Measurements from ENCODE around the gene NDP.
"Not testable (repeated sequence)": the region's sequence is repeated elsewhere in the genome, so short reads cannot be mapped to it uniquely, and the experiment has no call there.

NDP gene

GRCh38 chrX:43939187-43939926 lies 33.8 kb downstream of the NDP start:
- Histone ChIP-seq H3K27me3 (ENCODE audit: control insufficient read depth, insufficient read depth, low read length) (peaks cover 7% of the 10 kb centered on the region), H3K4me2 (ENCODE audit: low read length) (no peak overlapping the region), H3K9me3 (replicated peaks; ENCODE audit: low read length) (no peaks in the 10 kb centered on the region), H3K9ac (ENCODE audit: low read depth, low read length) (no peak overlapping the region), H3K36me3 (ENCODE audit: insufficient read depth, low read length) (no peaks in the 10 kb centered on the region), H3K4me1 (ENCODE audit: control insufficient read depth, insufficient read depth, low read length) (peaks cover 9% of the 10 kb centered on the region), H3K4me3 (ENCODE audit: low read length) (no peak overlapping the region)

DNA sequence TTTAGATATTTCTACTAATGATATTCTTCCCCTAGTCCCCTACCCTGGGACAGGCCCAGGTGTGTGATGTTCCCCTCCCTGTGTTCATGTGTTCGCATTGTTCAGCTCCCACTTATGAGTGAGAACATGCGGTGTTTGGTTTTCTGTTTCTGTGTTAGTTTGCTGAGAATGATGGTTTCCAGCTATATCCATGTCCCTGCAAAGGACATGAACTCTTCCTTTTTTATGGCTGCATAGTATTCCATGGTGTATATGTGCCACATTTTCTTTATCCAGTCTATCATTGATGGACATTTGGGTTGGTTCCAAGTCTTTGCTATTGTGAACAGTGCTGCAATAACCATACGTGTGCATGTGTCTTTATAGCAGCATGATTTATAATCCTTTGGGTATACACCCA lies 51.2 kb downstream of the NDP start:
- not testable (repeated sequence) for H3K9ac ChIP-seq (ENCODE audit: low read depth, low read length); H3K36me3 ChIP-seq (ENCODE audit: insufficient read depth, low read length); H3K4me2 ChIP-seq (ENCODE audit: low read length); H3K4me1 ChIP-seq (ENCODE audit: control insufficient read depth, insufficient read depth, low read length); H3K4me3 ChIP-seq (ENCODE audit: low read length); H3K9me3 ChIP-seq (replicated peaks; ENCODE audit: low read length)
- H3K27me3 ChIP-seq (ENCODE audit: control insufficient read depth, insufficient read depth, low read length), result peaks cover 13% of the 10 kb centered on the region

GRCh38 chrX:43910772-43911171 lies 62.4 kb downstream of the NDP start:
- H3K9ac ChIP-seq (ENCODE audit: low read depth, low read length); H3K36me3 ChIP-seq (ENCODE audit: insufficient read depth, low read length); H3K4me2 ChIP-seq (ENCODE audit: low read length); H3K9me3 ChIP-seq (replicated peaks; ENCODE audit: low read length); H3K4me1 ChIP-seq (ENCODE audit: control insufficient read depth, insufficient read depth, low read length); H3K4me3 ChIP-seq (ENCODE audit: low read length); H3K27me3 ChIP-seq (ENCODE audit: control insufficient read depth, insufficient read depth, low read length): not testable (repeated sequence)

- Histone ChIP-seq H3K4me1 (ENCODE audit: control insufficient read depth, insufficient read depth, low read length) (no peaks in the 10 kb centered on the region), H3K4me2 (ENCODE audit: low read length) (no peak overlapping the region), H3K9me3 (replicated peaks; ENCODE audit: low read length) (no peaks in the 10 kb centered on the region), H3K4me3 (ENCODE audit: low read length) (no peak overlapping the region), H3K36me3 (ENCODE audit: insufficient read depth, low read length) (no peaks in the 10 kb centered on the region), H3K27me3 (ENCODE audit: control insufficient read depth, insufficient read depth, low read length) (peaks cover 4% of the 10 kb centered on the region), H3K9ac (ENCODE audit: low read depth, low read length) (no peak overlapping the region)
These were observed 63.2 kb downstream of the NDP start for GRCh38 chrX:43910012-43910411.

DNA sequence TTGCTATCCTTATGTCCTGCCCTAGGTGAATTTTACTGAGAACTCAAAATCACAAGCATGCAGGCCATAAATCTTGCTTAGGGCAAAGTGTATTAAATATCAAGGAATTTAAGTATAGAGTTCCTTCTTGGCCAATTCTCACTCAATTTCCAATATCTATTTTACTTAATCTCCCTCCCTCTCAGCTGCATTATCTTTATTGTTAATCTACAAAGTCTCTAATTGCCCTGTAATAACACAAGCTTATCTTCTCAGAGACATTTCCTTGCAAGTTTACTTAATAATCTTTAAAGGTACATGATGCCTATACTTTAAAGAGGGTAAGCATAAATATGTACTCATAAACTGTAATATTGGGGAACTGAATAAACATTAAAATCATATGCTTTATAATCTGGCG lies 64.0 kb downstream of the NDP start:
- H3K4me3 ChIP-seq (ENCODE audit: low read length), result no peak overlapping the region
- H3K4me1 ChIP-seq (ENCODE audit: control insufficient read depth, insufficient read depth, low read length), result no peaks in the 10 kb centered on the region
- H3K4me2 ChIP-seq (ENCODE audit: low read length), result no peak overlapping the region
- no peak overlapping the region for H3K9ac ChIP-seq (ENCODE audit: low read depth, low read length)
- no peaks in the 10 kb centered on the region for H3K36me3 ChIP-seq (ENCODE audit: insufficient read depth, low read length)
- H3K27me3 ChIP-seq (ENCODE audit: control insufficient read depth, insufficient read depth, low read length), result peaks cover 4% of the 10 kb centered on the region
- no peaks in the 10 kb centered on the region for H3K9me3 ChIP-seq (replicated peaks; ENCODE audit: low read length)

- Histone ChIP-seq H3K9me3 (replicated peaks; ENCODE audit: low read length) (no peaks in the 10 kb centered on the region), H3K4me1 (ENCODE audit: control insufficient read depth, insufficient read depth, low read length) (no peaks in the 10 kb centered on the region), H3K9ac (ENCODE audit: low read depth, low read length) (no peak overlapping the region), H3K4me2 (ENCODE audit: low read length) (no peak overlapping the region), H3K27me3 (ENCODE audit: control insufficient read depth, insufficient read depth, low read length) (no peaks in the 10 kb centered on the region), H3K36me3 (ENCODE audit: insufficient read depth, low read length) (no peaks in the 10 kb centered on the region), H3K4me3 (ENCODE audit: low read length) (no peak overlapping the region)
These were observed 73.0 kb downstream of the NDP start for GRCh38 chrX:43899878-43900815.
